ENCODE measurements around the gene SUMO4. TPM values are rescaled to one million over a fixed set of nuclear protein-coding genes. Genes with fewer than 3 reads are reported as not detected.

Gene SUMO4
- total and polyA plus RNA-seq, 2 of the 4 experiments (the other 2 are of a cell fraction): 2.2 TPM; not detected in 1

GRCh38 chr6:149359440-149359839 is 40.6 kb upstream of the SUMO4 start:
- peaks cover 3% of the 10 kb centered on the region; the same call in 1 of the 2 replicates for H3K36me3 ChIP-seq (ENCODE audit: control insufficient read depth, insufficient read depth, low read length)
- no peak overlapping the region for H4K91ac ChIP-seq (ENCODE audit: insufficient read depth, low read depth, low read length)
- H3K4me2 ChIP-seq (ENCODE audit: low read depth, low read length): no peak overlapping the region
- H3K9me1 ChIP-seq (ENCODE audit: insufficient read depth, low read length): peaks cover 11% of the 10 kb centered on the region
- H2BK15ac ChIP-seq (ENCODE audit: low read depth, low read length): no peak overlapping the region
- no peak overlapping the region for H2AK5ac ChIP-seq (ENCODE audit: low read depth, low read length)
- no peak overlapping the region for H3K56ac ChIP-seq (ENCODE audit: extremely low read depth, insufficient read depth, low read length)
- no peak overlapping the region for H2AFZ ChIP-seq (replicated peaks; ENCODE audit: low read length, poor library complexity)
- no peak overlapping the region for H3K4ac ChIP-seq (ENCODE audit: low read depth, low read length)
- no peak overlapping the region for H3K14ac ChIP-seq (replicated peaks; ENCODE audit: low read depth, low read length)
- H2BK5ac ChIP-seq (ENCODE audit: low read depth, low read length, poor library complexity, severe bottlenecking): no peak overlapping the region
- no peak overlapping the region for H3K27ac ChIP-seq (ENCODE audit: insufficient read depth, low read length)
- H4K20me1 ChIP-seq (ENCODE audit: insufficient read depth, low read length): peaks cover 59% of the 10 kb centered on the region
- H3K9ac ChIP-seq (ENCODE audit: low read depth, low read length): no peak overlapping the region
- no peak overlapping the region for H3K18ac ChIP-seq (ENCODE audit: low read depth, low read length)
- DNase-seq: no peak
- ChIA-PET CTCF (no interaction called here), POLR2A (ENCODE audit: unreplicated experiment) (no interaction called here)
- no peak for TF ChIP-seq USF2 (IDR thresholded peaks at IDR 0.05; ENCODE audit: low read depth, low read length)
- TF ChIP-seq RFX5 (IDR thresholded peaks at IDR 0.05; ENCODE audit: low read depth, low read length): no peak
- TF ChIP-seq CEBPB (IDR thresholded peaks at IDR 0.05; ENCODE audit: low read depth, low read length): no peak
- no peak for TF ChIP-seq ELK1 (IDR thresholded peaks at IDR 0.05; ENCODE audit: borderline replicate concordance, low read depth, low read length)
- no peak for TF ChIP-seq BHLHE40 (IDR thresholded peaks at IDR 0.05; ENCODE audit: low read depth, low read length)
- TF ChIP-seq CHD1 (IDR thresholded peaks at IDR 0.05; ENCODE audit: low read depth, low read length): no peak
- TF ChIP-seq CTCF (conservative IDR thresholded peaks at IDR 0.05; ENCODE audit: low read depth, low read length): no peak
- TF ChIP-seq NFE2L2 (IDR thresholded peaks at IDR 0.05; ENCODE audit: low read depth, low read length): no peak
- no peak for TF ChIP-seq FOS (IDR thresholded peaks at IDR 0.05; ENCODE audit: low read depth, low read length)
- no peak for TF ChIP-seq MAZ (IDR thresholded peaks at IDR 0.05; ENCODE audit: borderline replicate concordance, low read depth, low read length)
- TF ChIP-seq RAD21 (IDR thresholded peaks at IDR 0.05; ENCODE audit: low read length): no peak
- TF ChIP-seq POLR2A (IDR thresholded peaks at IDR 0.05; ENCODE audit: low read depth, low read length): no peak
- no peak for TF ChIP-seq SMC3 (IDR thresholded peaks at IDR 0.05; ENCODE audit: low read depth, low read length)
- TF ChIP-seq RCOR1 (IDR thresholded peaks at IDR 0.05; ENCODE audit: insufficient replicate concordance, low read length): no peak
- TF ChIP-seq MXI1 (IDR thresholded peaks at IDR 0.05; ENCODE audit: borderline replicate concordance, low read depth, low read length): no peak
- no peak for TF ChIP-seq MAFK (IDR thresholded peaks at IDR 0.05; ENCODE audit: low read depth, low read length)
- no peak overlapping the region for H2BK20ac ChIP-seq (ENCODE audit: low read depth, low read length)
- no peak overlapping the region for H2BK120ac ChIP-seq (ENCODE audit: low read depth, low read length)
- no peak overlapping the region for H3K23ac ChIP-seq (ENCODE audit: low read depth, low read length)
- intact Hi-C loops (cut with micrococcal nuclease) (no loop called here), in situ Hi-C loops (cut with MboI; ENCODE audit: low sequenced_read_pairs) (no loop called here), dilution Hi-C loops (cut with HindIII; ENCODE audit: low sequenced_read_pairs, unreplicated experiment) (no loop called here)
- peaks cover 23 to 59% of the 10 kb centered on the region in 2 experiments for H3K79me1 ChIP-seq (ENCODE audit: low read depth in 1 of 2, low read length in 2 of 2)
- no peak for ATAC-seq (ENCODE audit: low read depth)
- no peak overlapping the region for H3K4me3 ChIP-seq (ENCODE audit: insufficient read depth, low read depth, low read length)
- H3K27me3 ChIP-seq (ENCODE audit: control insufficient read depth, insufficient read depth, low read length): no peaks in the 10 kb centered on the region
- BruUV-seq (replicated peaks): no TSS peak
- peaks cover 2% of the 10 kb centered on the region for H3K4me1 ChIP-seq (ENCODE audit: control insufficient read depth, insufficient read depth, low read length)
- no peaks in the 10 kb centered on the region for H3K9me3 ChIP-seq (ENCODE audit: control insufficient read depth, insufficient read depth, low read length)
- no peak overlapping the region for H4K5ac ChIP-seq (ENCODE audit: low read depth, low read length)
- H4K8ac ChIP-seq (ENCODE audit: low read depth in 2 of 2, low read length in 2 of 2): no peak overlapping the region
- H2AK9ac ChIP-seq (replicated peaks; ENCODE audit: low read depth, low read length, poor library complexity): no peak overlapping the region
